Stimulated activated CD8-positive, alpha-beta memory T cell treated with anti-CD3 and anti-CD28 coated beads, Interleukin-4, amount 100 ng/mL, for 1 hour (primary cell): Measurements from ENCODE around the gene CLSTN1.

Experiments used
- DNase-seq, 2 donors: peaks; one replicate each; pipeline ENCODE4 v3.0.0-alpha.2; 2020; ENCODE audit warnings: low read depth in 2 of 2, low spot score in 1 of 2

CLSTN1 gene

DNA sequence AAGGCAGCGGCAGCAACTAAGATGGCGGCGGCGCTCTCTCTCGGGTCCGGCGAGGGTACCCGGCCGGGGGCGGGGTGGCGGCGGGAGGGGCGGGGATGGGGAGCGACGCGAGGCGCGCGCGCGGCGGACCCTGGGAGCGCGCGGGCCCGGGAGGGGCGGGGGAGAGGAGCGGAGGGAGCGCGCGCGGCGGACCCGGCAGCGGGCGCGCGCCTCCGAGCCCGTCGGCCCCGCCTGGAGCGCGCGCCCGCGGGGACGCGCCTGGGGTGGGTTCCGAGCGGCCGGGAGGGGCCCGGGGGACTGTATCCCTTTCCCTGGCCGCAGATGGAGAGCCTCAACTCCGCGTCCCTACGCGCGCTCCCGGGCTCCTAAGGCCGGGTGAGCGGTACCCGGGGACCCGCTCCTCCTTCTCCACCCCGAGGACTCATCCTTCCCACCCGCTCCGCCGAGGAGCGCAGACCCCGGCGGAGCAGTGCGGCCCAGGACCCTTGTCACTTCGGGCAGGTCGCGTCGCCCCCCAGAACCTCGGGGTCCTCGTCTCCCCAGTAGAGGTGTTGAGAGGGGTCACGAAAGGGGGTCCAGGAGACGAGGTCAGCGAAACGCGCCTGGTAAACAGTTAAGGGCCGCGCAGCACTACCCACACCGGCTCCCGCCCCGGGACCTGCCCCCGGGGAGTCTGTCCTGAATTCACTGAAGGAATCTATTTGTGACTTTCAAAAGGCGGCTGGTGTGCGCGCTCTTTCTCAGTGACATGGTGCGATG, at the start of gene CLSTN1:
TSS of gene CLSTN1 (minus strand) at position 23 of the 759 bp plus-strand sequence. CDS start 232 bp downstream, outside the sequence.
- peak; percentile 81 to 82 for DNase-seq

DNA sequence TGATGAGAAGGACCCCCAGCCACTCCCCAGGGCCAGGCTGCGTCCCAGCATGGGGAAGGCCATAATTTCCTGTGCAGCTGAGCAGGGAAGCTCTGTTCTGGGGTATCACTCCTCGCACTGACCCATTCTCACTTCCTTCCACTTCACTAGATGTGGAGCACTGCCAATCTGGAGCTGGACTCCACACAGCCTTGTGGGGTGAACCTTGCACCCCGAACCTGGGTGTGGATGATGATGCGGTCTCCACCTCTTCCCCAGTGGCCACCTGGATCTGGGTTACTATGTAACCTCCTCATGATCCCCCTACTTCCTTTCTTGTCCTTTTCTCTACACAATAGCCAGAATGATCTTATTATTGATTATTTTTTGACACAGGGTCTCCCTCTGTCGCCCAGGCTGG, 49.6 kb upstream of the CLSTN1 start:
- DNase-seq: no peak

DNA sequence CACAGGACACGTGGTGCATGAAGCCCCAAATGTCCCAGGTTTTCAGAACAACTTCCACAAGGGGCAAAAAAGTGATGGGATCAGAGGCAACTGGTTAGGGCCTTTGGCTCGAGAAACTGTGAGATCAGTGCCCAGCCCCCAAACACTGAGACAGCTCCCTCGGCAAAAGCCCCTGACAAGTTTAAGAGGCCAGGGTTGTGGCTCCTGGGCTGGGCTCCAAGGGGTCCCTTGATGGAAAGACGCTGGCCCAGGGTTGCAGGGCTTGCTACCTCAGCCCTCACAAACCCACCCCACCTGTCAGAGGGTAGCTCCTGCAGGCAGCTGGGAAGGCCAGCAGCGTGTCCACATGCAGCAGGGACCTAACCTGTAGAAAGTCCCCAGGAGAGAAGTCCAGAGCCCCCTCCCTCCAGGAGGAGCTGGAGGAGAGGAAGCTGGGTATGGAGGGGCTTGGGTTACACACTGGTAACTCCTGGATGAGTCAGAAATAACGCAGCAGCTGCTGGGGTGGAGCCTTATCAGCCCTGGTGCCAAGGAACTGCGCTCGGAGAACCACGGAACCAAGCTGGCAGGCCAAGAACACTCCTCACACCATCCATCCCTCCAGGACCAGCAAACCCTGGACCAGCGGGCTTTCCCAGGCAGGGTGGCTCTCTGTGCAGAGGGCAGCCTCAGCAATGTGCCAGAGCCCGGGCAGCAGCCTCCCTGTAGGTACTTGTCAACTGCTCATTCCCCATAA, 48.8 kb upstream of the CLSTN1 start:
- no peak for DNase-seq

DNA sequence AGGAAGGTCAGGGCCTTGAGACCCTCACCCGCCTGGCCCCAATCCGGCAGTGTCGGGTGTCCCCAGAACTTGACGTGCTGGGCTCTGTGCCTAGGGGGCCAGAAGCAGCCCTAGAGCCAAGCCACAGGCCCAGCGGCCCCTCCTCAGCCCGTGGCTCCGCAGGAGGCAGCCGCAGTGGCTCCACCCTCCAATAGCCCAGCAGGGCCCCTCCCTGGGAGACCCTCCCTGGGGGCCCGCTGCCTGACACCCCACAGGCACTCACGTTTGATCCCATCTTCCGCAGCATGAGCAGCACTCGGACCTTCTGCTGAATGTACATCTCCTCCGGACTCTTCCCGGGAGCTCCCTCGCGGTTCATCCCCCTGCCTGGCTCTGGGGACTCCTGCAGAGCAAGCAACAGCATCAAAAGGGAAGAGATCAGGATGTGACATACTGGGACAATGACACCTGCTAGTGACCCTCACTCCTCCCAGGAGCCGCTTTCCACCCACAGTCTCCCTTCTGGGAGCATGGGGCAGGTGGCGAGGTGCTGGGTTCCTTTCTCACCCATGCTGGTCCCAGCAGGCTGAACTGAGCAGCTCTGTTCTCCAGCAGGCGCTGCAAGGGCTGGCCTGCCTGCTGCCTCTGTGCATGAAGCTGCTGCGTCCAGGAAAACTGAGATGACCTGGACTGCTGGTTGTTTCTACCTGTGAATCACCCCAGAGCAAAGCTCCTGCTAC, 48.1 kb upstream of the CLSTN1 start:
- DNase-seq: no peak

DNA sequence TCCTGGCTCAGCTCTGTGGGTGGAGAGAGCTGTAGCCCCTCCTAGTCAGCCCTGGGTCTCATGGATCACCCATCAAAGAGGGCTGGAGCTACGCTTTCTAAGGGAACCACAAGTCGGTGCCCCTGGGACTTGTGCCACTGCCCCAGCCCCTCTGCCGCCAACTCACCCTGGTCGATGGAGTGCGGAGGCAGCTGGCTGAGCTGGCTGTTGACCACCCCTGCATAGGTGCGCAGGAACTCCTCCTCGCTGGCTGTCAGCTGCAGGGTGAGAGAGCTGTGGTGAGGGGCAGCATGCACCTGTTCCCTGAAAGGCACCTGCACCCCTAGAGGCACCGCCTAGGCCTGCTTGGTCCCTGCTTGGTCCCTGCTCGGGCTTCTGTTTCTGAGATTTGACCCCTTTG, 47.3 kb upstream of the CLSTN1 start:
- DNase-seq: no peak

DNA sequence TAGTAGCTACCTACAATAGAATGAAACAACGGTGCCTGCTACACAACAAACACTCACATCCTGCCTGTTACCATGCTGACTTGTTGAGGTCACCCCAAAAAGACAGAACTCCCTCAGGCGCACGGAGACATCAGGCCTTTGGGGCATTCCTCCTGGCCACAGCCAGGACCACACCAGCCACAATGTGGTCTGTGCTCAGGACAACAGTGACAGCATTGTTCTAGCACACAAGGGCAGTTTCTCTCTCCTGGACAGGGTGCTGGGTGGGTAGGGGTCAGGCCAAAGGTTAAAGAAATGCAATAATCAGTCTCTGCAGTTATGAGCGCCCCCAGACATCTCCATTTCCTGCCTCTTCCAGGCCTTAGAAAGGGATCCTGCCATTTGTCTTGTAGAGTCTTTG, 46.8 kb upstream of the CLSTN1 start:
- DNase-seq: no peak

DNA sequence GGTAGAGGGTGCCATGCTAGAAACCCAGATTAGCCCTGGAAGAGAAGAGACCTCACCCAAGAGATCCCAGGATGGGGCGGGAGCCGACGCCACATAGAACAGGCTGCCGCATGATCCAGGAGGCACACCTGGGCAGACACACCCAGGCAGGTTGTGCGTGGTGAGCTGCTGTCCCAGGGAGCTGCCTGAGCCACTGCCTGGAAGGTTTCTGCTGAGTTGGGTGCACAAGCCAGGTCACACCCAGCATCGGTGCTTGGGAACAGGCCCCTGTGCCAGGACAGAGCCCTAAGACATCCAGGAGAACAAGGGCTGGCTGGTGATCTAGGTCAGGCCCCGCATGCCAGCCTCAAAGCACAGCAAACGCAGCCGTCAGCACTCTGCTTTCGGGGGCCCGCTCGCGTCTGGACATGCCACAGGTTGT, 46.1 kb upstream of the CLSTN1 start:
- DNase-seq: no peak

DNA sequence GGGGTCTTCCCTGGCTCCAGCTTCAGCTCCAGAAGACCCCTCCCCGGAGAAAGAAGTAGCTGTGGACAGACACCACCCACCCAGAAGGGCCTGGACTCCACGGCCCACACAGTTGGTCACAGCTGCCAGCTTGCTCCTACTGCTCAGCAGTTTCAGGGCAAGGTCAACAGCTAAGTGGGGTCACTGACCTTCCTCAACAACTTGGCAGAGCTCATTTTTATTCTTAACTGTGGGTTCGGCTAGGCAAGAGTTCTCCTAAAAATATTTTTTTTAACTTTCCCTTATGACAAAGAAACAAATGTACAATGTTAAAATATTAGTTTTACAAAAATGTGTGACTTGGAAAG, 44.5 kb upstream of the CLSTN1 start:
- DNase-seq: no peak

DNA sequence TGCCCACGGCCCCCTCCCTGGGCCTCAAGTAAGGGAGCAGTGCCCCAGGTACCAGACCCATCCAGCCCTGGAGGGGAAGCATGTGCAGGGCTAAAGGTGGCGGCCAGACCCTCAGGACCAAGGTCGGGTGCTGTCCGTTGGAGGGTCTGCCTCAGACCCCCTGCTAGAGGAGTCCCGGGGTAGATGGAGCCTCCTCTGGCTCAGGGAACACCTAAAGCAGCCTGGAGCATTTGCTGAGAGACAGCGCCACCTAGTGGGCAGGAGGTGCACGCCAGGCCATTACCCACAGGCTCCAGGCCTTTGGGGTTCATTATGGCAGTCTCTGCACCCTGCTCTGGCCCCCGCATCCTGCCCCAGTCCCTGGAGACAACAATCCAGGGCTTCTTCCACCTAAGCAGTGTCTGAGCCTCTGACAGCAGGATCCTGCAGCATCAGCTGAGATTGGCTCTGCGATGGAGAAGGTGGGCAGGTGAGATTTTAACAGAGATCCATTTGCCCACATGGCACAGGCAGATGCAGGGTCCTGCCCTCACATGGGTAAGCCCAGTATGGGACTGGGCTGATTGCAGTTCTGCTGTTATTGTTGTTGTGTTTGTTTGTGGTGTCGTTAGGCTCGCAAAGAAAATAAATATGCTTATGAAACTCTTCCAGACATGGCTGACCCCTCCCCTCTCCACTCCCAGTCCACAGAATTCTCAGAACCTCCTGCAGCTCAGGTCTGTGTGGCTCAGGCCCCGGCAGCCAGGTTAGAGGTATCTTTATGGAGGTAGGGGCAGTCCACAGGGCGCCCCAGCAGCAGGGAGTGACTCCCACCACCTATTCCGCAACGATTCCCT, 43.9 kb upstream of the CLSTN1 start:
- peak; percentile 83 to 93 for DNase-seq

DNA sequence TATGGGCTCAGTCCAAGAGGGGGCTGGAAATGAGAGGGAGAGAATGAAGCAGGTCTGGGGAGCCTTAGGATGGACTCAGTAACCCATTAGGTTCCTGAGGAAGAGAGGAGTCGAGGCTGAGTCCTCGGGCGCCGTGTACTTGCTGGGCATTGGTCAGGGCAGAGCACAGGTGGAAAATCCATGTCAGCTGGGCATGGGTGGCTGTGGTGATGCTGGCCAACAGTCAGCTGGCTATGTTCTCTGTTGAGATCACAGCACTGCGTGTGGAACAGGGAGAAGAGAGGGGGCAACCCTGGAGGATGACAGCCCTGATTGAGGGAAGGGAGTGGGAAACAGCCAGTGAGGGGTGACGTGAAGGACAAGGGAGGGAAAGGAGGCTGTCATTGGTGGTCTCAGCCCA, 43.1 kb upstream of the CLSTN1 start:
- DNase-seq: no peak

DNA sequence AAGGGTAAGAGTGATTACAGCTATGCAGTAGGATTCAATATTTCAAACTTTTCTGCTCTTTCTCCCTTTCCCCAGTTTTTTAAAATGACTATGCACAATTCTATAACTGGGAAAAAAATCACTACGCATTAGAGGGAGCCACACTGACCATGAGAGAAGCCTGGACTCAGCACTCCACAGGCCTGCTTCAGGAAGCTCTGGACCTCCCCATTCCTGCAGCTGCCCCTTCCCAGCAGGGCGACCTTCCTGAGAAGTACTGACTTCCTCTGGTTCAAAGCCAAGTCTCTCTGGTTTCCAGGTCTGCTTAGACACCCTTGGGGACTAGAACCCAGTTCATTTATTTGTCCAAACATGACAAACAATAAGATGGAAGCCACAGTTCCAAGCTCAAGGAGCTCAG, 42.0 kb upstream of the CLSTN1 start:
- DNase-seq: no peak

DNA sequence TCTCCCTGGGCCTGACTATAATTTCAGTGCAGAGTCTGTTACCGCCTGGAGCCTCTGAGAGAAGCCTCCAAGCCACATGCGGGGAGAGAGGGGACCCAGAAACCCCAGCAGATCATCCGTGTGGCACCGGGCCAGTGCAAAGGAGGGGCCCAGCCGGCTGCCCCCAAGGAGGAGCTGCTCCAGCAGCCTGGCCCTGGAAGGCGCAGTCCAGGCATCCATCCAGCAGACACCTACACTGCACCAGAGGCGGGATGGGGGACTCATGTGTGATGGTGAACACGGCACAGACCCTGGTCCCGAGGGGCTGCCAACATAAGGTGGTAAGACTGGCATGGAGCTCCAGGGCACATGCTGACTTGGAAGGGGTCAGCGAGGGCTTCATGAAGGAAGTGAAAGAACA, 39.6 kb upstream of the CLSTN1 start:
- no peak for DNase-seq

DNA sequence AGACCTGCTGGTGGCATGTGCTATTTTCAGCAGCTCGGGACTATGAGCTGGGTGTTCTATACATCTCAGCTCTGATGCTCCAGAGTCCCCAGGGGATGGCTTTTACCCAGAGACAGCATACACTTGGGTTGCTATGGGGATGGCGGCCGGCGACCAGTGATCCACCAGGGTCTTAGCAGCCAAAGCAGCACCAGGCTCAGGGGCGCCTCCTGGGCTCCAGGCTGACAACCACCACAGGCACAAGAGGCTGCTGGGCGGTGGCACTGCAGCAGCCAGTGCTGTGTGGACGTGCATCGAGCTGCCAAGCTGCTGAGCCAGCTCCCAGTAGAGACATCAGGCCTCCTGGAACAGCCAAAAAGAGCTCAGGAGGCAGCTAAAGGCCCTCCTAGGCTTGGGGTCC, 37.6 kb upstream of the CLSTN1 start:
- DNase-seq: no peak

DNA sequence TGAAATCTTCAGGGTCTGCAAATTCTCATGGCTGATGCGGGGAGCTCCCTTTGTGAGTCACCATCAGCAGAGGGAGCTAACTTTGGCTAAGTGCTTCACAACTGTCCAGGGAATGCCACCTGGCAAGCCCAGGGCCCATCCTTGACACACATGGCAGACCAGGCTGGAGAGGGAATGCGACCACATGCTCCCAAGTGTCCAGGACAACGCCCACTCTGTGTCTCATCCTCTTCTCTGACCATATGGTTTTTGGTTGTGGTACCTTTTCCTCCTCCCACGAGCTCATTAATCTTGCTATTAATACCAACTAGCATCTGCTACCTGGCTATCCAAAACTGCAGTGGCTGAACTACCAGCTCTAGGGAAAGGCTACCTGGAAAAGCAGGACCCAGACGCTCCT, 37.1 kb upstream of the CLSTN1 start:
- DNase-seq: no peak

DNA sequence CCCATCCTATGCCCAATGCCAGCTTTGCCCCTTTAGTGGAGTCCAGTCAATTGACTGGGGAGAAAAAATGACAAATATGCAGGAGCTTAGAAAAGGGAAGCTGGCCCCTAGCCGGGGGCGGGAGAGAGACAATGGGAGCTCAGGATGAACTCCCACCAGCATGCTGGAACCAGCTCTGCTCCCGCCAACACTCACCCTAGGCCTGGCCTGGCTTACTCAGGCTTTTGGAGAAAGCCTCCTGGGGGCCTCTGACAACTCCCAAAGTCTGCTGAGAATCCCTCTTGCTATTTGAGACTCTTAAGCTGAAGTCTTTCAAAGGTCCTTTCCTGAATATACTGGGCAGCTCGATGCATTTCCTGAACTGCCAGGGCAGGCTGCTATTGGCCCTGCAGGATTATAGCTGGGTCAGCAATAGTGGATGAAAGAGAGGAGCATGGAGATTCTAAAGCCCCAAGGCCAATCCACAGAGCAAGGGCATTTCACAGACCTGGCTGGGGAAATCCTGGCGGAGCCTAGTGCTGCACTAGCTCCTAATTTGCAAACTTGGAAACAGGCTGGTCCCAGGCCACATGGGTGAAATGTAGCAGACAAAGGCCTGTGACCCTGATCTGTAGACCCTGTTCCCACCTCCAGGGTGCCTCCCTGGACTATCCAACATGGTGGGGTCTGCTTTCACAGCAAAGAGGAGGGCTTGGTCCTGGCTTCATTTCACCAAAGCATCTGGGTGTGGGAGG, 35.7 kb upstream of the CLSTN1 start:
- no peak for DNase-seq

DNA sequence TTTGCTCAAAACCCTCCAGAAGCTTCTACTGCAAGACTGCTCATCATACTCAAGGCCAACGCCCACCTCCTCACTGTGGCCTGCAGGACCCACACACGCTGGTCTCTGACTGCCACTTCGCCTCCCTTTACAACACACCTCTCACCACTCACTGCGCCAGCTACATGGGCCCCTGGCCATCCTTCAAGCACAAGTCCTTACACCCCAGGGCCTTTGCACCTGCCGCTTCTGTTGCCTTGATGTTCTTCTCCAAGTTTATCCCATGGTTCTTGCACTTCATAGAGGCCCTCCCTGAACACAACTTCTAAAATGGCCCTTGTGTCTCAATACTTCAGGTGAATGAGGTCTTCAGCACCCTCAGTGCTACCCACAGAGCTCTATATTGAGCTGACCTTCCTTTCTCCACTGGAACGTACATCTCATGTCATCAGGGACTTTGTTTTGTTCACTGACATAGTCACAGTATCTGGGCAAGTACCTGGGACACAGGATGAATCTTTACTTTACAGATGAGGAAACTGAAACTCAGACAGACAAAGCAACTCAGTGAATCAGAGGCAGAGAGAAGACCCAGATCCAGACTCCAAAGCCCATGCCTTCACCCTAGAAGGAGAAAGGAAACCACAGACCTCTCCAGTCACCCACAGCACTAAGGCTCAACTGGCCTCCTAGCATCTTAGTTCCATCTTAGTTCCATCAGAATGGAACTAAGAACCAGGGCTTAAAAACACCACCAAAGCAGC, 34.7 kb upstream of the CLSTN1 start:
- no peak for DNase-seq

DNA sequence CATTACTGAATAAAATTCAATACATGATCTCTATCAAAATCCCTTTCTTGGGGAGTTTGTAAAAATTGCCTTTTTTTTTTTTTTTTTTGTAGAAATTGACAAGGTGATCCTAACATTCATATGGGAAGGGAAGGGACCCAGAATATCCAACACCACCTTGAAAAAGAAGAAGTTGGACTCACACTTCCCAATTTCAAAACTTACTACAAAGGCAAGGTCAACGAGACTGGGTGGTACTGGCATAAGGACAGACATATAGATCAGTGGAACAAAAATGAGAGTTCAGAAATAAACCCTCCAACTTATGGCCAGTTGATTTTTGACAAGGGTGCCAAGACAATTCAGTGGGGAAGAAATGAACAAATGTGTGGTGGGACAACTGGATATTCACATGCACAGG, 31.4 kb upstream of the CLSTN1 start:
- DNase-seq: no peak

DNA sequence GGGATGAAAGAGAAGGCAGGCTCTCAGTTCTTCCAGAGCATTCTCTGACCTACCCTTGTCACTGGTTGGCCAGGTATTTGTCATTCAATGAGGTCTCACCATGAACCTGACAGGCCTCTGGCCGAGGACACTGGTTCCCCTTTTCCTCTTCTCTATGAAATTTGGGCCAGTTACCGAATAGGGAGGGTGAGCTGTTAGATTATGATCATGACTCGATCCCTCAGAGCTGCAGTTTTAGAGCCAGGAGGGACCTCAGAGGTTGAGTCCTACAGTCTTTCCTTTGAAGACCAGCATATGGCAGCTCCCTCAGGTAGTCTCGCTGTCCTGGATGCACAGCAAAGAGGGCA, 29.5 kb upstream of the CLSTN1 start:
- DNase-seq: no peak

DNA sequence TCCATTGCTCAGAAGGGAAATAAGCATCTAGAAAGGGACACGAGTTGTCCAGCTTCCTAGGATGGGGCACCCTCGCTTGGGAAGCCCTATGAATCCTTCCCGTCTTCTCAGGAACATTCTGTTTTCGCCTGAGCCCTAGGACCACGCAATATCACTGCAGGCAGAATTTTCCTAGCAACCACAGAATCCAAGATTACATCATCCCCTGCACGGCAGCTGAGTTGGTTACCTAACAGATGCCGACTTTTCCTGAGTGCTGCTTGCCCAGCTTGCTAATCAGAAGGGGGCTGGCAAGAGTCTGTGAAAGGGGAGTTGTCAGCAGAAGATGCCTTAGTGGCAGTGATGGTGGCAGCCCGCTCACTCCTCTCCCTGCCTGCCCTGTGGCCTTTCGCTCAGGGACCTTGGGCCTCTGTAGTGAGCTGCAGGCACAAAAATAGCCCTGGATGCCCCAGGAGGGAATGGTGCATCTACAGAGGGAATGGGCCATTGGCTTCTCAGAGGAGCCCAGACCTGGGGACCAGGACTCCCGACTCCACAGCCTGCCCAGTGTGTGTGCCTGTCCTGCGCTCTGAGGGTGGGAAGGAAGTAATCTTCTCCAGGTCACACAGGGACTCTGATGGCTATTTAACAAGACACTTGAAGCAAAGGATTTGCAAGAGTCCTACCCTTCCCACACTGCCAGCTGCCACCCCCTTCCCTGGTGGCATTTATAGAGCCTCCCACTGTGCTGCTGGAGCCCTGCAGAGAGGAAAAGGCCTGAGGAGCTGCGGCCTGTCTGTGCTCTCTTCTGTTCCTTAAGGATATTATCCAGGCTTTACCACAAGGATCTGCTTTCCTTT, 28.9 kb upstream of the CLSTN1 start:
- DNase-seq: no peak
